HG03025 (cell line): Measurements from ENCODE around the gene MAPRE3.

Experiments
- ATAC-seq: cut with Tn5 transposase; IDR thresholded peaks from one replicate; pipeline ENCODE4 v1.9.1; 2021; ENCODE audit warnings: mild to moderate bottlenecking, moderate library complexity; ENCODE audit not compliant: unreplicated experiment, low FRiP score

The MAPRE3 gene

DNA sequence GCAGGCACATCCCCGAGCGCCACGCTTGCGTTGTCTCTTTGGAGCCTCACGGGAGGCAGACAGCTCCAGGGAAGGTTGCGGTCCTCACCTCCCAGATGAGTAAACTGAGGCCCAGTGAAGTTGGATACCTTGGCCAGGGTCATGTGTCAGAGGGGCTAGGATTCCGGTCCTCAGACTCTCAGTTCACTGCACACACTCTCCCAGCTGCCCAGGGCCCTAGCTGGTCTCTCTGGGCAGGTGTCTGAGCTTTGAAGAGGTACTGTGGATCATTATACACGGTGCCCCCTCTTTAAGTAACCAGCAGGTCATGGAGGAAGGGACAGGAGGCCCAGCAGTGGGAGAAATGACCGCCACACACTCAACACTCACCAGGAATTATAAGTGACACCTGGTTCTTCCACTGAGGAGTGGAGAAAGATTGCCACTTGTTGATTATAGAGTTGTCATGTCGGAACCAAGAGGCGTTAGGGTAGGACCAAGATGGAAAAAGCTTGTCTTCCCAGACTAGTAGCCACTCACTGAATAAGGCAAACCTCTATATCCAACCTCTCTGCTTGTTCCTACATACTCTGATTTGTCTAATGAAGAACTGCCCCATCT lies 62.9 kb downstream of the MAPRE3 start:
- no peak for ATAC-seq

DNA sequence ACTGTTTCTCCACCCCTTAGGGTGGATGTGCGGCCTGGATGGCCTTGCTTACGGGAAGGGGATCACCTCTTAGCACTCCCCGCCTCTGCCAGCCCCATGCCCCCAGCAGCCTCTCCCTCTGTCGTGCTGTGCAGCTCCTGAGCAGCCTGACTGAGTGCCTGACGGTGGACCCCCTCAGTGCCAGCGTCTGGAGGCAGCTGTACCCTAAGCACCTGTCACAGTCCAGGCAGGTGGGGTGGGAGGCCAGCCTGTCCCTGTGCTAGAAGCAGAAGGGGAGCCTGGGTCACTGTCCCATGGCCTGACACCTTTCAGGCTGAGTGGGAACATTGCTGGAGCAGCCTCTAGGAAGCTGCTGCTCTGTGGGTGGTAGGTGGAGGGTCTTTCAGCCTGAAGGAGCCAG lies 67.6 kb downstream of the MAPRE3 start:
- ATAC-seq = no peak

GRCh38 chr2:27038631-27039339 lies 68.3 kb downstream of the MAPRE3 start:
- ATAC-seq = no peak

GRCh38 chr2:27039426-27039825 lies 69.0 kb downstream of the MAPRE3 start:
- no peak for ATAC-seq

- ATAC-seq = no peak
These were observed 69.4 kb downstream of the MAPRE3 start for GRCh38 chr2:27039871-27040270.

GRCh38 chr2:27040282-27040681 lies 69.8 kb downstream of the MAPRE3 start:
- no peak for ATAC-seq

- ATAC-seq = no peak
These were observed 71.3 kb downstream of the MAPRE3 start for GRCh38 chr2:27041752-27042151.

- no peak for ATAC-seq
These were observed 71.8 kb downstream of the MAPRE3 start for GRCh38 chr2:27042159-27042661.

- no peak for ATAC-seq
These were observed 72.7 kb downstream of the MAPRE3 start for GRCh38 chr2:27042985-27043634.

DNA sequence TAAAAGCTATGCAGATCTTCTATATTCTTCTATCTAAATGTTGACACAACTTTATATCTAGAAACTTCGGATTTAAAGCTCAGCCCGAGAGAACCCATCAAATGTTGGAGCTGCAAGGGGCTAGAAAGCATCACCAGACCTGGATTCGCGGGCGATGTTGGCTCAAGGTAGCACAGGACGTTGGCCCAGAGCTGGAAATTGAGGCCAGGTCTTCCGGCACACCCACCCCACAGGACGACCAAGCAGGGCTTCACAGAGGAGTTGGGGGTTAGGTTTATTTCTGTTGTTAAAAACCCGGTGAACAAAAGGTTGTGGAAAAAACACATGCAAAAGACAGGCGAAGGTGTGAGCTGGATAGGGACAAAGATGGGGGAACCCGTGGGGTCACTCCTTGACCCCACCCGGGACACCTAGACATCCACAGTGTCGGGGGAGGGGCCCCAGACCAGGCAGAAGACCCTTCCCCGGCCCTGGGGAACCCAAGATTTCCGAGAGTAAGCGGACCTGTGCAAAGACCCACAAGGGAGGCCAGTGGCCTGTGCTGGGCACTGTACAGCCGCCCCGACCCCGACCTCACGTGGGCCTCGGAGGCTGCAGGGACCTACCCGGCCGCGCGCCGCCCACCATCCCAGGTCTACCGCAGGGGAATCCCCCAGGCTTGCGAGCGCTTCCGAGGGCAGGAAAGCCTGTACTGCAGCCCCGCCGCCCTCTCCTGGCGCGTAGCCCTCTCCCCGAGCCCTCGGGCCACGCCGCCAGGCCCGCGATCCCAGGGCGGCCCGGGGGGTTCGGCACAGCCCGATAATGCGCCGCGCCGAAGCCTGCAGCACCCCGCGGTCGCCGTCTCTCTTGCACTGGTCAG lies 79.2 kb downstream of the MAPRE3 start:
- peak; percentile 10 for ATAC-seq

DNA sequence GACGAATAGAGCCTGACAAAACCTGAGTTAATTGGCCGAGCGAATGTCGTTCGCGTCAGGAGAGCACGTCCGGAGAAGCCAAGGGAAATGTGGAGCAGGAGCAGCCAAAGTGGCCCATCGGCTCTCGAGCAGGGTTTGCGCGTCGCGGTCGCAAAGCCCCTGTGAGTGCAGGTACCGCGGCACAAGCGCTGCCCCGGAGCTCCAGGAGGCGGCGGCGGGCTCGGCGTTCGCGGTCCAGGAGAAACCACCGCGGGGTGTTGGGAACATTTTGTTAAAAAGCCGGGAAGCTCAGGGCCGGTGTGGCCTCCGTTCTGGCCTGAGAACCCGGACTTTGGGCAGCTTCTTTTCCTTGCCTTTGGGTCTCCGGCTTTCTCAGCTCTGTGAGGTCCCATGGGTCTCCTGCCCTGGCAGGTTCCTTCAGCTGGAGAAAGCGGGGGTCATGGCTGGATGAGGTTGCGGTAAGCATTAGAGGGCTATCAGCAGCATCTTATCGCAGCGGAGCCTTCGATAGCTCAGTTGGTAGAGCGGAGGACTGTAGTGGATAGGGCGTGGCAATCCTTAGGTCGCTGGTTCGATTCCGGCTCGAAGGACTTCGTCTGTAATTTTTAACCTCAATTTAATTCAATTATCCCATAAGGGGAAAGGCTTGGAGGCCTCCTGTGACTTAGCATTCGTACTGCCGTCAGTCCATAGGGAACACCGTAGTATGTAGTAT lies 80.0 kb downstream of the MAPRE3 start:
- ATAC-seq = peak; percentile 40

DNA sequence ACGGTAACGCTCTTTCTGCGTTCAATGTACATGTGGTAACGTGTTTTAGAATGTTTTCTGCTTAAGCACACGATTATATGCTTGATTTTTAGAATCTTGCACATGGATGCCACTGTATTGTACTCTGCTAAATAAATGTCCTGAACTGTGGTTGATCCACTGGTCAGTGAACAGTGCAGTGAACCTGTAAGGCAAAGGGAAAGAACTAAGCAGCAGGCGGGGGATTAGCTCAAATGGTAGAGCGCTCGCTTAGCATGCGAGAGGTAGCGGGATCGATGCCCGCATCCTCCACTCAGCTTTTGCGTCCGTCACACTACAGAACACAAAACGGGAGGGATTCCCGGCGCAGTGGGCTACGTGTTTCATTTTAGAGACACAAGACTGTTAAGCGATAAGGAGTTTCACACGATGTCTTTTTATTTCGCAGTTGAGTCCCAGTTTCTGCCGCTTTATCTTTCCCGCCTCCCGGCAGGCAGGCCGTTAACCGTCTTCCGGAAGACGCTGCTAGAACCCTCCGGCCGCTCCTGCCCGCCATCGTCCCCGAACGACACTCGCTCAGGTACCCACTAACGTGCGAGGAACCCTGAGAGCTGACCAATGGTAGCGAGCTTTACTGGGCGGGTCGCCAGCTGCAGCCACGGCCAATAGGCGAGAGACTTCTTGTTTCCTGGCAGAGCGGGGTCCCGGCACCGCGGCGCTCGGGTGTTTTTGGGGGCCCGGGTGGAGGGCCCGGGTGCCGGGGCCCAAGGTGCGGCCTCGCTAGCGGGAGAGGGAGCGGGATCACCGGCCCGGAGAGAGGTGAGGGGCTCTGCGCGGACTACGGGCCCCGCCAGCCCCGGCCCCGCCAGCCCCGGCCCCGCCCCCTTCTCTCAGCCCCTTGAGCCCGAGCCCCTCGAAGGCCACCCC lies 80.8 kb downstream of the MAPRE3 start, which contains the start of gene AGBL5:
AGBL5 (plus strand) TSS at position 673 of the 906 bp plus-strand sequence. CDS start 1,291 bp downstream, outside the sequence.
- peak; percentile 60 for ATAC-seq

DNA sequence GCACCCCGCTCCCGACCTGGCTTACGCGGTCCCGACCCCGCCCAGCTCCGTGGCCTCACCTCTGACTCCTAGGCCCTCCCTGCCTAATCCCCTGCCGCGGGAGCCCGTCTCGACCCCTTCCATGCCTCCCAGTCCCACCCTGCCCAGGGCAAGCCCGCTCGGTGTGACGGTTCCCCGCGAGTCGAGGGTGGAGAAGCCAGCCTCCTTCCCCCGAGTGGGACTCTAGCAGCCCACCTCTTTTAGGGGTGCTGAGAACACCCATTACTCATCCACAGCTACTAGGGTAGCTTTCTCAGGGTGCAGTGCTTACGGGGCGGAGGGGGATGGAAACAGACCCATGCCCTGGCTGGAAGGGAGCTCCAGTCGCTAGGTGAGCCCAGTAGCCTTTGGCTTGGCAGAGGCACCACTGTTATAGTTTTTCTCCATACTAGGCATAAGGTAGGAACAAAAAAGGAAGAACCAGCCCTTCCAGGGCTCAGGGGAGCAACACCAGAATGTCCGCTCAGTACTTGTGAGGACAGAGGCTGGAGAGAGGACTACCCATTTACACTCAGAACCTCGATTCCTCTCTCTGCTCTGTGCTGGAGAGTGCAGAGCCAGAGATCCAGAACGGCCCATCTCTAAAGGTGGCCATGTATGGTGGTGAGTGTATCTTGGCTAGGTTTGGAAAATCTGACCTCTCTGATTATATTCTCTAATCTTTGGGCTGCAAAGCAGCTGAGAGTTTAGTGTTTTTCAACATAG lies 81.6 kb downstream of the MAPRE3 start:
- ATAC-seq = no peak

- no peak for ATAC-seq
These were observed 82.9 kb downstream of the MAPRE3 start for GRCh38 chr2:27053321-27053720.

DNA sequence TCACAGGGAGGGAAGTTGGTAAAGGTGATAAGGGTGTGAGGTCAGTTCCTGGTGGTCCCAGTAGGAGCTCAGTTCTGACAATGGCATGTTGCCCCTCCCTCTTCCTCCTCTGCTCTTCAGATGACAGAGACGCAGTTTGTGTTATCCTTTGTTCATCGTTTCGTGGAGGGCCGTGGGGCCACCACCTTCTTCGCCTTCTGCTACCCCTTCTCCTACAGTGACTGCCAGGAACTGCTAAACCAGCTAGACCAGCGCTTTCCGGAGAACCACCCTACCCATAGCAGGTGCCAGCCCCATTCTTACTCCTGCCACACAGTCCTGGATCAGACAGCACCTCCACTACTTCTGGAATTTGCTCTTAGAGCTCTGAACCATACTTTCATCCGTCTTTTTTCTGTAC lies 83.3 kb downstream of the MAPRE3 start:
- ATAC-seq = no peak

DNA sequence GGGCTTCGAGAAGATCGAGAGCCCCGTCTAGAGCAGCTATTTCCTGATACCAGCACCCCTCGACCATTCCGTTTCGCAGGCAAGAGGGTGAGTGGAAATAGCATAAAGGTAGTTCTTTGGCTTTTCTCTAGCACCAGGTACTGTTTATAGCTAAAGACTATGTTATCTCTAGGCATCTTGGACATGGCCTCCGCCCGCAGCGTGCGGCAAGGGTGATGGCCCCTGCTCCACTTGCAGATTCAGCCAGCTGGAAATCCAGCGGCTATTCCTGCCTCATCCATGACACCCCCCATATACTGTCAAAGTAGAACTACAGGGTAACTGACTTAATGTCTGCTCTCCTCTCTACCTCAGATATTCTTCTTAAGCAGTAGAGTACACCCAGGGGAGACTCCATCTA lies 84.3 kb downstream of the MAPRE3 start:
- no peak for ATAC-seq

GRCh38 chr2:27057184-27057583 lies 86.7 kb downstream of the MAPRE3 start:
- ATAC-seq = no peak

DNA sequence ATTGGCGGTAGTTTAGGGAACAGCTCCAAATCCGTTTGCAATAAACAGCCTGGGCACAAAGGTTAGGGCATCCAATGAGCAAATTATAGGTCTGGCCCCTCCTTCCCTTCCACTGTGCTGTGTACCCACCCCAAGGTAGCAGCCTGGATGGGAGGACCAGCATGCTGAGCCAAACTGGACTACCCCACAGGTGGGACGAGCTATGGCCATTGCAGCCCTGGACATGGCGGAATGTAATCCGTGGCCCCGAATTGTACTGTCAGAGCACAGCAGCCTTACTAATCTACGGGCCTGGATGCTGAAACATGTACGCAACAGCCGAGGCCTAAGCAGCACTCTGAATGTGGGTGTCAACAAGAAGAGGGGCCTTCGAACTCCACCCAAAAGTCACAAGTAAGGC lies 87.8 kb downstream of the MAPRE3 start:
- no peak for ATAC-seq
